Spleen (tissue), 11 donors: ENCODE measurements around the gene PCED1B. TPM values are rescaled to one million over a fixed set of nuclear protein-coding genes. Genes with fewer than 3 reads are reported as not detected.

Experiments used
- DNase-seq: peaks from one replicate; pipeline ENCODE4 v3.0.0-alpha.2; 2020
- H3K27ac ChIP-seq, 8 donors: fragments of 200-600 bp; sonication (generic) in 7 of 8; 1 replicate in 4 of 8; 2 replicates in 4 of 8; pipeline versions ENCODE4 v1.5.0 to v1.8.0; 2016 to 2021; ENCODE audit warnings: inconsistent platforms in 4 of 8, mild to moderate bottlenecking in 4 of 8, moderate library complexity in 1 of 8
- H3K27me3 ChIP-seq, 7 donors: fragments of 200-600 bp; sonication (generic) in 6 of 7; replicated peaks in 1 of 7; 1 replicate in 4 of 7; 2 replicates in 3 of 7; pipeline versions ENCODE4 v1.5.0 to v1.8.0; 2016 to 2021; ENCODE audit warnings: inconsistent platforms in 3 of 7, mild to moderate bottlenecking in 1 of 7
- H3K36me3 ChIP-seq, 6 donors: fragments of 200-600 bp; sonication (generic) in 5 of 6; 1 replicate in 4 of 6; 2 replicates in 2 of 6; pipeline versions ENCODE4 v1.5.0 to v1.8.0; 2016 to 2021; ENCODE audit warnings: inconsistent platforms in 2 of 6
- H3K4me1 ChIP-seq, 6 donors: fragments of 200-600 bp; sonication (generic) in 5 of 6; 1 replicate in 3 of 6; 2 replicates in 3 of 6; pipeline versions ENCODE4 v1.5.0 to v1.8.0; 2016 to 2021; ENCODE audit warnings: inconsistent platforms in 3 of 6
- H3K4me3 ChIP-seq, 8 donors: fragments of 200-600 bp; sonication (generic) in 7 of 8; 1 replicate in 4 of 8; 2 replicates in 4 of 8; pipeline versions ENCODE4 v1.5.0 to v1.8.0; 2016 to 2021; ENCODE audit warnings: inconsistent platforms in 4 of 8, mild to moderate bottlenecking in 4 of 8, moderate library complexity in 2 of 8
- H3K9me3 ChIP-seq, 8 donors: fragments of 200-600 bp; sonication (generic) in 7 of 8; 1 replicate in 4 of 8; 2 replicates in 4 of 8; pipeline versions ENCODE4 v1.5.0 to v1.8.0; 2016 to 2021; ENCODE audit warnings: inconsistent platforms in 4 of 8
- POLR2A ChIP-seq, 3 donors: fragments of 450-650 bp; IDR thresholded peaks; one replicate each; pipeline ENCODE4 v1.5.1; 2017; ENCODE audit warnings: antibody characterized with exemption in 3 of 3, mild to moderate bottlenecking in 1 of 3
- POLR2AphosphoS5 ChIP-seq, 3 donors: sonication (generic); formaldehyde crosslinking; IDR thresholded peaks; one replicate each; pipeline ENCODE4 v1.5.1; 2017; ENCODE audit warnings: antibody characterized with exemption in 3 of 3
- WGBS, 5 donors: extraction: QIAGEN DNeasy Blood & Tissue Kit in 3 of 5; methylation state at CpG; one replicate each; pipeline versions ENCODE4 v1.1.5 to v1.1.7; 2013 to 2018; 5-methylcytosine and 5-hydroxymethylcytosine counted together
- intact Hi-C: fragments of 100-400 bp; cut with DNase I; formaldehyde crosslinking; loops from one replicate; pipeline ENCODE4 v1.15.0; 2023; ENCODE audit warnings: low total_unique reads
- polyA plus RNA-seq, 3 donors: library from polyadenylated mRNA; stranded (reverse); fragments of 200-250 nt; gene quantifications; one replicate each; pipeline ENCODE4 v1.2.1, GENCODE V29; 2013
- total RNA-seq, 7 donors: library from RNA; depleted of rRNA in 3 of 7; stranded (reverse); fragments of >200 nt in 3 of 7; fragmentation: NEBNext Ultra II Directional in 4 of 7; extraction: Animal tissue kit (Norgen Biotek cat#: 25700) in 4 of 7; gene quantifications; one replicate each; pipeline versions ENCODE4 v1.1.0 to v1.2.1, GENCODE V29; 2016 to 2021
- TF ChIP-seq, protein P1 (sequence below), 11 experiments: fragments of 200-600 bp in 7 of 11; fragments of 450-650 bp in 4 of 11; sonication (generic) in 4 of 11; IDR thresholded peaks in 8 of 11; conservative IDR thresholded peaks in 3 of 11; 1 replicate in 7 of 11; 2 replicates in 4 of 11; pipeline versions ENCODE4 v1.4.0 to v1.8.0; 2016 to 2021; ENCODE audit warnings: antibody characterized with exemption in 11 of 11, inconsistent platforms in 4 of 11, mild to moderate bottlenecking in 1 of 11
- donor health status: healthy with polysubstance abuse.
- donor health status: DM: no; HTN: no; CAD: no; lungs with moderate emphysema.
- donor health status: DM: no; HTN: no; CAD: no.
- donor health status: Bipolar disorder and iron deficiency.
- donor health status: healthy.
- donor health status: DM: no; HTN: no; CAD: no.
- donor health status: DM: yes; HTN: yes; CAD: no.

Gene PCED1B
- total and polyA plus RNA-seq, 10 donors = 15.3 to 34.5 (median 24.4) TPM

DNA sequence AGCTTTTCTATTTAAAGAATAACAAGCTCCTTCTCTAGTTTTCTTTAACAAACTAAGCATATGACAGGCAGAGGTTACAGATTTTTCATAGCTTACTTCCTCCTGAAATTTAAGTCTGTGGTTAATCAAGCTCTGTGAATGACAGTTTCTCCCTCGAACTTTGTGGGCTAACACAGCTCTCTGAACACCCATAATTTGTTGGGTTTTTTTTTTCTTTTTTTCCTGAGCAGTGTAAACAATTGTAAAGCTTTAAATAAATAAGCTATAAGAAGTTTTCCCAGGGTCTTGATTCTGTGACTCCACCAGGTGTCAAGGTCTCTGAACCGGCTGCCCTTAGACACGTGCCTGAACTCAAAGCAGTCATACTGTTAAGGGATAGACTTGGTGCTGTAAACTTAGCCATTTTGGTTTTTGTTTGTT, 128.4 kb downstream of the PCED1B start:
- Histone ChIP-seq H3K4me1 (peaks cover 20 to 89% (median 68%) of the 10 kb centered on the region in 6 donors), H3K4me3 (peak overlapping the region in 2 of 8 donors; percentile 7 to 51), H3K36me3 (peaks cover 0 to 60% (median 2%) of the 10 kb centered on the region in 6 donors), H3K9me3 (no peaks in the 10 kb centered on the region), H3K27me3 (no peaks in the 10 kb centered on the region), H3K27ac (peak overlapping the region; percentile 55 to 94 (median 83))
- intact Hi-C loops = no loop called here
- 10 to 36% (median 17%) methylated on average over 3 of the region's 3 CpGs for WGBS, 5 donors
- no peak for DNase-seq
- TF ChIP-seq POLR2AphosphoS5 (IDR thresholded peaks at IDR 0.05) = no peak
- TF ChIP-seq POLR2A (IDR thresholded peaks at IDR 0.05) = no peak
- TF ChIP-seq, protein P1, sequence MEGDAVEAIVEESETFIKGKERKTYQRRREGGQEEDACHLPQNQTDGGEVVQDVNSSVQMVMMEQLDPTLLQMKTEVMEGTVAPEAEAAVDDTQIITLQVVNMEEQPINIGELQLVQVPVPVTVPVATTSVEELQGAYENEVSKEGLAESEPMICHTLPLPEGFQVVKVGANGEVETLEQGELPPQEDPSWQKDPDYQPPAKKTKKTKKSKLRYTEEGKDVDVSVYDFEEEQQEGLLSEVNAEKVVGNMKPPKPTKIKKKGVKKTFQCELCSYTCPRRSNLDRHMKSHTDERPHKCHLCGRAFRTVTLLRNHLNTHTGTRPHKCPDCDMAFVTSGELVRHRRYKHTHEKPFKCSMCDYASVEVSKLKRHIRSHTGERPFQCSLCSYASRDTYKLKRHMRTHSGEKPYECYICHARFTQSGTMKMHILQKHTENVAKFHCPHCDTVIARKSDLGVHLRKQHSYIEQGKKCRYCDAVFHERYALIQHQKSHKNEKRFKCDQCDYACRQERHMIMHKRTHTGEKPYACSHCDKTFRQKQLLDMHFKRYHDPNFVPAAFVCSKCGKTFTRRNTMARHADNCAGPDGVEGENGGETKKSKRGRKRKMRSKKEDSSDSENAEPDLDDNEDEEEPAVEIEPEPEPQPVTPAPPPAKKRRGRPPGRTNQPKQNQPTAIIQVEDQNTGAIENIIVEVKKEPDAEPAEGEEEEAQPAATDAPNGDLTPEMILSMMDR (IDR thresholded peaks at IDR 0.05 in 8 of 11, conservative IDR thresholded peaks at IDR 0.05 in 3 of 11) = no peak

DNA sequence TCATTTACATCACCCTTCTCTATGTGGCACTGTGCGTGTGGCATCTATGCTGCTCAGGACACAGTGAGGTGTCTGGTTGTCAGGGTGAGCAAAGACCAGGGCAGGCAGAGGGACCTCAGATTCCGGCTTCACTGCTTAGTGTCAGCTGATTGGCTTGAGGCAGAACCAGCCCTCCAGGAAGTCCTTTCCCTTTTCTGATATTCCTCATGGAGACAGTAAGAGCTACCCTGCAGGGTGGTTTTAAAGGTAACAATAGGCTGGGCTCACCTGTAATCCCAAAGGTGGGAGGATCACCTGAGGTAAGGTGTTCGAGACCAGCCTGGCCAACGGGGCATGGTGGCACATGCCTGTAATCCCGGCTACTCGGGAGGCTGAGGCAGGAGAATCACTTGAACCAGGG, 129.6 kb downstream of the PCED1B start:
- Histone ChIP-seq H3K9me3 (no peaks in the 10 kb centered on the region), H3K27ac (peak overlapping the region in 7 of 8 donors; percentile 77 to 94 (median 83)), H3K4me1 (peaks cover 20 to 96% (median 80%) of the 10 kb centered on the region in 6 donors), H3K36me3 (peaks cover 0 to 56% (median 2%) of the 10 kb centered on the region in 6 donors), H3K27me3 (no peaks in the 10 kb centered on the region), H3K4me3 (peak overlapping the region in 1 of 8 donors; percentile 51)
- intact Hi-C loops = no loop called here
- WGBS, 5 donors = 91 to 96% (median 96%) methylated on average over 6 of the region's 6 CpGs
- no peak for TF ChIP-seq POLR2AphosphoS5 (IDR thresholded peaks at IDR 0.05)
- TF ChIP-seq POLR2A (IDR thresholded peaks at IDR 0.05) = no peak
- TF ChIP-seq, protein P1 (IDR thresholded peaks at IDR 0.05 in 8 of 11, conservative IDR thresholded peaks at IDR 0.05 in 3 of 11) = no peak
- DNase-seq = no peak

DNA sequence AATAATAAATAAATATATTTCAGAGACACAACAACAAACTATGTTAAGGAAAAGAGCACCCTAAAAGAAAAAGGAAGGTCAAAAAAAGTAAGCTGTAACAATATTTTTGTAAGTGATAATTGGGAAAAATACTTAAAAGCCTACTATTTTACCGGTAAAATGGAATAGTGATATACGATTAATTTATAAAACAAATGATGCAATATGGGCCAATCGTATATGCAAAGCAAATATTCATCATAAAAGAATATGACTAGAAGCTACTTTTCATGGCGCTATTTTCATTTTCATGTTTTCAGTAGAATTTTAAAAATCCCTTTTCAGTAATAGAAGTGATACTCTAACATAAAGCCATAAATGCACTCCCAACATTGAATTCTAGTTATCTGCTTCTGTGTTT, 131.4 kb downstream of the PCED1B start:
- H3K4me1 ChIP-seq = peaks cover 18 to 96% (median 86%) of the 10 kb centered on the region in 6 donors
- intact Hi-C loops = no loop called here
- peak overlapping the region in 1 of 8 donors; percentile 18 for H3K4me3 ChIP-seq

DNA sequence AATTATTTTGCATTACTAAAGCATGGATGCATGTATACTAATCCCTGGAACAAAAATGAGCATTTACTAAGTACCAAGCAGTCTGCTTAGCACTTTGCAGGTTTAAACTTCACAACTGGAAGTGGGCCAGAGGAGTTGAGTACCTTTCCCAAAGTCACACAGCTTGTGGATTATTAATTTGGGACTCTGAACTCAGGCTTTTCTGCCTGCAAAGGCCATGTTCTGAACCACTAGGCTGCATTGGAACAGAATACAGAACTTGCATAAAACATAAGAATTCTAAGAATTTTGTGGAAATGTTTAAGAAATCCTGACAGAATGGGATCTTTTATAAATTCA, 133.2 kb downstream of the PCED1B start:
- H3K4me3 ChIP-seq = peak overlapping the region in 5 of 8 donors; percentile 2 to 72 (median 10)
- peaks cover 0 to 96% (median 76%) of the 10 kb centered on the region in 6 donors for H3K4me1 ChIP-seq
- intact Hi-C loops = no loop called here
- TF ChIP-seq POLR2AphosphoS5 (IDR thresholded peaks at IDR 0.05) = no peak
- TF ChIP-seq, protein P1 (IDR thresholded peaks at IDR 0.05 in 8 of 11, conservative IDR thresholded peaks at IDR 0.05 in 3 of 11) = no peak
- no peak for TF ChIP-seq POLR2A (IDR thresholded peaks at IDR 0.05)
- peak overlapping the region; percentile 7 to 94 (median 85) for H3K27ac ChIP-seq
- no peaks in the 10 kb centered on the region for H3K9me3 ChIP-seq
- H3K36me3 ChIP-seq = peaks cover 0 to 25% (median 0%) of the 10 kb centered on the region in 6 donors
- no peak for DNase-seq
- no peaks in the 10 kb centered on the region for H3K27me3 ChIP-seq

More for the DNA sequence above, 131.4 kb downstream of the PCED1B start:
- DNase-seq = no peak
- Histone ChIP-seq H3K27ac (peak overlapping the region in 5 of 8 donors; percentile 13 to 94 (median 83)), H3K27me3 (no peaks in the 10 kb centered on the region), H3K9me3 (no peaks in the 10 kb centered on the region), H3K36me3 (peaks cover 0 to 38% (median 0%) of the 10 kb centered on the region in 6 donors)
- TF ChIP-seq, protein P1 (IDR thresholded peaks at IDR 0.05 in 8 of 11, conservative IDR thresholded peaks at IDR 0.05 in 3 of 11) = no peak
- TF ChIP-seq POLR2AphosphoS5 (IDR thresholded peaks at IDR 0.05) (no peak), POLR2A (IDR thresholded peaks at IDR 0.05) (no peak)
- WGBS, 5 donors = 91 to 96% (median 94%) methylated on average over 4 of the region's 4 CpGs
